ENCODE results near the gene HPGDS. TPM values are rescaled to one million over a fixed set of nuclear protein-coding genes. Genes with fewer than 3 reads are reported as not detected.

The HPGDS gene
- total RNA-seq, 2 donors from 2014 or later = 2.1 to 3.4 TPM

DNA sequence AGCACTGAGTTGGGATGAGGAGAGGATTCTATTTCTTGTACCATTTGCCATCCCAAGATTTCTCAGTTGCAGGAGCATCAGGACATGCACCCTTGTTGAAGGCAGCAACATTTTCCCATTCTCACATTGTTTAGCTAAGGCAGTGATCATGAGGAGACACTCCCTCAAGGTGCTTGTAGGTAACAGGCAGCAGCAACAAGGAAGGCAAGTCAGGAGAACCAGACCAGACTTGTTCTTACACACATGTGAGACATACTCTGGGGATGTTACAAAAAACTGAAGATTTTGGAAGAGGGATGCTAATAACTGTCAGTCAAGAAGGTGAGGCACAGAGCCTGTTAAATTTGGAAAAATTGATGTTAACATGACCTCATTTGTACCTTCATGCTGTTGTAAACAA lies 15.5 kb upstream of the HPGDS start:
- no peaks in the 10 kb centered on the region for H3K9me3 ChIP-seq
- H3K4me1 ChIP-seq (replicated peaks) = no peaks in the 10 kb centered on the region
- no peaks in the 10 kb centered on the region for H3K36me3 ChIP-seq
- H3K4me3 ChIP-seq = no peak overlapping the region
- TF ChIP-seq POLR2A (IDR thresholded peaks at IDR 0.05) (no peak), CTCF (IDR thresholded peaks at IDR 0.05) (no peak)
- intact Hi-C loops (cut with DNase I) = no loop called here
- no peak overlapping the region for H3K27ac ChIP-seq
- no peaks in the 10 kb centered on the region for H3K27me3 ChIP-seq (replicated peaks; ENCODE audit: insufficient read depth)
- no peak for DNase-seq (ENCODE audit: low spot score)

GRCh38 chr4:94357624-94358023 lies 15.0 kb upstream of the HPGDS start:
- Histone ChIP-seq H3K36me3 (no peaks in the 10 kb centered on the region), H3K4me1 (replicated peaks) (no peaks in the 10 kb centered on the region), H3K27me3 (replicated peaks; ENCODE audit: insufficient read depth) (no peaks in the 10 kb centered on the region), H3K27ac (no peak overlapping the region), H3K9me3 (no peaks in the 10 kb centered on the region), H3K4me3 (no peak overlapping the region)
- no peak for DNase-seq (ENCODE audit: low spot score)
- TF ChIP-seq POLR2A (IDR thresholded peaks at IDR 0.05) = no peak
- no peak for TF ChIP-seq CTCF (IDR thresholded peaks at IDR 0.05)
- no peak for TF ChIP-seq POLR2AphosphoS5 (IDR thresholded peaks at IDR 0.05)
- intact Hi-C loops (cut with DNase I) = no loop called here
- 96% methylated on average over 2 of the region's 2 CpGs for WGBS

DNA sequence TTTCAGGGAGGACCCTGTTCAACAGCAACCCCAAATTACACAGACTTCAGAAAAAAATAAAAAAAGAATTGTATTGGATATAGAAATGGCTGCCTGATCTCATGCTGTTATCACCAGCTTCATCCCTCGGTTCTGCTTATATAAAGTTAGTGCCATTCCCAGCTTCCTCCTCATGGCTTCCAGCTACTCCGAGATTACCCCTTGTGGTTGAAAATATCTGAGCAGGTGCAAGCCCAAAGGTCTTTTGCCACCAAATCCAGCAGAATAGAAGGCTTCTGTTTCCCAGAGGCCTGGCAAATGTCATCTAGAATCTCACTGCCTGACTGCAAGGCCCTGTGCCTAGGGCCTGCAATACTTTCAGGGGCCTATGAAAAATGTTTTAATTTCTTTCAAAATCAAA lies 13.8 kb upstream of the HPGDS start:
- no peaks in the 10 kb centered on the region for H3K27me3 ChIP-seq (replicated peaks; ENCODE audit: insufficient read depth)
- no peak for TF ChIP-seq POLR2AphosphoS5 (IDR thresholded peaks at IDR 0.05)
- no peak overlapping the region for H3K27ac ChIP-seq
- H3K4me1 ChIP-seq (replicated peaks) = no peaks in the 10 kb centered on the region
- H3K4me3 ChIP-seq = no peak overlapping the region
- 89% methylated on average over 2 of the region's 2 CpGs for WGBS
- H3K36me3 ChIP-seq = no peaks in the 10 kb centered on the region
- intact Hi-C loops (cut with DNase I) = no loop called here
- no peak for DNase-seq (ENCODE audit: low spot score)
- H3K9me3 ChIP-seq = no peaks in the 10 kb centered on the region

DNA sequence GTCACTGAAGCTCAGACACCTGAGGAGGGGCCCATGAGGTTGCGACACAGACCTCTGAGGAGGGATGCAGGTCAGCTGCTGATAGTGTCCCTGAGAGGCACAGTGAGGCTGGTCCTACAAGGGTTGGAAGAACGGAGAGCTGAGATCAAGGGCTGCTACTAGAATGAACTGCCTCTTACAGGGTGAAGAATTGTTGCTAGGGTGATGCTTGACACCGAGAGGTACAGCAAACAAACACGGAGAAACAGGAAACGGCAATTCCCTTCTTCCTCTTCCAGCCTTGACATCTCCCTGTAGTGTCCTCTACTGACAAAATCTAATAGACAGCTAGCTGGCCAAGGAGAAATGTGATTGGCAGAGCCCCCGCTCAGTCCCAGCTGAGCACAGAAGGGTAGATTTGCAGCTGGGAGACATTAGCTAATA lies 11.8 kb upstream of the HPGDS start:
- H3K9me3 ChIP-seq = no peaks in the 10 kb centered on the region
- no peak for DNase-seq (ENCODE audit: low spot score)
- H3K4me1 ChIP-seq (replicated peaks) = no peaks in the 10 kb centered on the region
- H3K4me3 ChIP-seq = no peak overlapping the region
- whole genome bisulfite sequencing = 77% methylated on average over 6 of the region's 6 CpGs
- no peak for TF ChIP-seq POLR2A (IDR thresholded peaks at IDR 0.05)
- no peak for TF ChIP-seq POLR2AphosphoS5 (IDR thresholded peaks at IDR 0.05)
- TF ChIP-seq CTCF (IDR thresholded peaks at IDR 0.05) = no peak
- H3K36me3 ChIP-seq = no peaks in the 10 kb centered on the region
- H3K27ac ChIP-seq = no peak overlapping the region
- no peaks in the 10 kb centered on the region for H3K27me3 ChIP-seq (replicated peaks; ENCODE audit: insufficient read depth)
- intact Hi-C loops (cut with DNase I) = no loop called here

DNA sequence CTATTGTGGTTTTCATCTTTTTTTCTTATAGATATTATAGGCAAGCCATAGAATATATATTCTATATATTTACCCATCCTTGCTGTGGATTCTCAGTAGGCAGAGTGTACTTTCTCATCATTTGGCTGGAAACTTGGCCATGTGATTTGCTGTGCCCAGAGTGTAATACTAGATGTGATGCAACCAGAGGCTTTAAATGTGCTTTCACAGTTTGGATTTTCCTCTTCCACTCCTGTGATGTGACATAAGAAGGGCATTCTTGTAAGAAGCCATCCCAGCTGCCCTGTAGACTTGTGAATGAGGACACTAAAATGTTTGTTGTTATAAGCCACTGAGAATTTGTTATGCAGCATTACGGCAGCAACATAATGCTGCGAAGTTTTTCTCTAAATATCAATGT lies 10.4 kb upstream of the HPGDS start:
- Histone ChIP-seq H3K36me3 (no peaks in the 10 kb centered on the region), H3K4me3 (no peak overlapping the region), H3K4me1 (replicated peaks) (no peaks in the 10 kb centered on the region), H3K9me3 (no peaks in the 10 kb centered on the region), H3K27ac (no peak overlapping the region), H3K27me3 (replicated peaks; ENCODE audit: insufficient read depth) (no peaks in the 10 kb centered on the region)
- WGBS = 97% methylated on average over 2 of the region's 2 CpGs
- DNase-seq (ENCODE audit: low spot score) = no peak
- TF ChIP-seq POLR2A (IDR thresholded peaks at IDR 0.05) (no peak), CTCF (IDR thresholded peaks at IDR 0.05) (no peak), POLR2AphosphoS5 (IDR thresholded peaks at IDR 0.05) (no peak)
- intact Hi-C loops (cut with DNase I) = no loop called here
